Erythroblast (primary cell): Measurements from ENCODE around the gene ARHGAP8.

Source experiments
- GATA1 ChIP-seq: IDR thresholded peaks from 2 replicates; pipeline ENCODE4 v1.6.1; 2011; ENCODE audit warnings: low read depth, mild to moderate bottlenecking, control low read depth, low read length, moderate library complexity
- POLR2A ChIP-seq: IDR thresholded peaks from 2 replicates; pipeline ENCODE4 v1.6.1; 2011; ENCODE audit warnings: mild to moderate bottlenecking, low read length

GRCh38 chr22:44823396-44823795 is 71.0 kb downstream of the ARHGAP8 start:
- TF ChIP-seq POLR2A, result no peak
- TF ChIP-seq GATA1, result no peak
